Adipocyte (in vitro differentiated cells): ENCODE data around the gene LIMCH1.

Experiments
- DNase-seq: peaks from one replicate; pipeline ENCODE4 v3.0.0-alpha.2; 2015; ENCODE audit warnings: low read depth
- H3K27me3 ChIP-seq: replicated peaks from 2 replicates; pipeline ENCODE4 v1.7.0; 2013; ENCODE audit warnings: mild to moderate bottlenecking, low read length, moderate library complexity; ENCODE audit not compliant: control insufficient read depth, insufficient read depth
- H3K36me3 ChIP-seq: 2 replicates; pipeline ENCODE4 v1.7.0; 2013; ENCODE audit warnings: low read length, mild to moderate bottlenecking, moderate library complexity; ENCODE audit not compliant: control insufficient read depth, insufficient read depth, severe bottlenecking
- H3K4me1 ChIP-seq: 2 replicates; pipeline ENCODE4 v1.7.0; 2013; ENCODE audit warnings: mild to moderate bottlenecking, low read length, moderate library complexity; ENCODE audit not compliant: control insufficient read depth, insufficient read depth
- H3K4me3 ChIP-seq: 2 replicates; pipeline ENCODE4 v1.7.0; 2013; ENCODE audit warnings: mild to moderate bottlenecking, low read length, moderate library complexity
- H3K9ac ChIP-seq: 2 replicates; pipeline ENCODE4 v1.7.0; 2013; ENCODE audit warnings: mild to moderate bottlenecking, low read length, moderate library complexity
- H3K9me3 ChIP-seq: 2 replicates; pipeline ENCODE4 v1.7.0; 2013; ENCODE audit warnings: mild to moderate bottlenecking, low read length, moderate library complexity; ENCODE audit not compliant: control insufficient read depth

LIMCH1 gene

DNA sequence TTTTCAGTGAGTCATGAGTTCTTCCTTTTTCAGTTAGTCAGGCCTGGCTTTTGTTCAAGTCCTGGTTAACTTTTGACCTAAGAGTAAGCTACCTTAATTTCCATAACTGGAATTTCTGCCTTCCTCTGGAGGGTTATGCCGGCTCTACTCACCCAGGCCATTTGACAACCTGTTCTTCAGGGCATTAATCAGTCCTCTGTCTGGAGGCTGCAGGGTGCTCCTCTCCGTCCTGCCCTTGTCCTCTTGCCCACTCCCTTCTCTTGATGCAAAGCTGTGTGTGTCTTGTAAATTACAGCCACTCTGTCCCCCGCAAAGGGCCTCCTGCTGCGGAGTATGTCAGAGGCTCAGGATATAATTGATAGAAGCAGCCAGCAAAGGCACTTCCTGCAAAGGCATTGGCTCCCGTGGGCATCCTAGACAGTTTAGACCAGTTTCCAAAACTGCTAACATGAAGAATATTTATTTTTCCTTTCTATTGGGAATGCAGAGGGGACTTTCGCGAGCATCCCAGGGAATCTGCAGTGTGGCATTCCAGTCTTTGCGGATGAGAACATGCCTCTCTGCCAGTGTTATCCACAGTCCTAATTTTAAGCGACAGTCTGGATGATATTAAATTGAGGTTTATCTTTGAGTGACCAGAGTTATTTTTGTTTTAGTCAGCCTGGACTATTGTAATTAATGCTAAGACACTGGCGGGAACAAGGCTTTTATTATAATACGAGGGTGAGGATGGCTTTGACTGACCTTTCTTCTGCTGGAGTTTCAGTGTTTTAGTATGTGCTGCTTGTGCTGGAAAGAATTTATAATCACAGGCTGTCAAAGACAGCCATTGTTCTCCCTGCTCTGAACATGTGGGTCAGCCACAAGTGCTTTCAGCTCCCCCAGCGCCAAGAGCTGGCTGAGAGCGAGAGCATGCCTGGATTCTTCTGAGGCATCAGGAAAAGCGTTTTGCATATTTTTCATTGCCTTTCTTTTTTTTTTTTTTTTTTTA is 74.2 kb downstream of the LIMCH1 start:
- Histone ChIP-seq H3K4me3 (peak overlapping the region; percentile 28), H3K9me3 (no peaks in the 10 kb centered on the region), H3K4me1 (peaks cover 22% of the 10 kb centered on the region), H3K36me3 (no peaks in the 10 kb centered on the region), H3K27me3 (no peaks in the 10 kb centered on the region), H3K9ac (no peak overlapping the region)
- DNase-seq, result peak; percentile 39

DNA sequence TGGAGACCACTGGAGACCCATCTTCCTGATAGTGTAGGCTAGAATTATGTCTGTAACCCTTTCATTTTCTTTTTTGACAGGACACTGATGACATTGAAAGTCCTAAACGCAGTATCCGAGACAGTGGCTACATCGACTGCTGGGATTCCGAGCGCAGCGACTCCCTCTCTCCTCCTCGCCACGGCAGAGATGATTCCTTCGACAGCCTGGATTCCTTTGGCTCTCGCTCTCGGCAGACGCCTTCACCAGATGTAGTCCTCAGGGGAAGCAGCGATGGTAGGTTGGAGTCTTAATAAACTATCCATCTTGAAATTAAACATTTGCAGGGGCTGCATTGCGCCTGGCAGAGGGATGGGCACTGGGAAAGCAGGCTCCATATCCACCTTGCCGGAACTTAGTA is 75.4 kb downstream of the LIMCH1 start:
- no peaks in the 10 kb centered on the region for H3K9me3 ChIP-seq
- no peak overlapping the region for H3K9ac ChIP-seq
- H3K27me3 ChIP-seq, result no peaks in the 10 kb centered on the region
- no peak for DNase-seq
- H3K4me1 ChIP-seq, result peaks cover 22% of the 10 kb centered on the region
- no peaks in the 10 kb centered on the region for H3K36me3 ChIP-seq
- peak overlapping the region; percentile 28 for H3K4me3 ChIP-seq

DNA sequence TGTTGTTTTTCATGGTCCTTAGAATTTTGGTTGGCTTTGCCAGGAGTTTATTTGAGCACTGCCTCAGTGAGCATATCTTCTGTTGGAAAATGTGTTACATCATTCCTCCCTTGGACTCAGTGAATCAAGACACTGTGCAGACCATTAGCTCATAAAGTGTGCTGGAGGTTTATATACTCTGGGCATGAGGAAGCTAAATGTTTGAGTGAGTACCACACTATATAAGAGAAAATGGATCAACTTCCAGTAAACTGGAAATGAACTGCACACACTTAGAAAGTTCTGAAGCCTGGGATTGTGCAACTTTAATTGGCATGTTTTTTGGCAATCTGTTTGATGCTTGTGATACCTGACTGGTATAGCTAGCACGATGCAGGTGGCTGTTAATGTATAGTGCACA is 75.9 kb downstream of the LIMCH1 start:
- no peaks in the 10 kb centered on the region for H3K9me3 ChIP-seq
- H3K4me1 ChIP-seq, result peaks cover 22% of the 10 kb centered on the region
- H3K4me3 ChIP-seq, result peak overlapping the region; percentile 28
- DNase-seq, result peak; percentile 34
- H3K27me3 ChIP-seq, result no peaks in the 10 kb centered on the region
- no peaks in the 10 kb centered on the region for H3K36me3 ChIP-seq
- H3K9ac ChIP-seq, result no peak overlapping the region

DNA sequence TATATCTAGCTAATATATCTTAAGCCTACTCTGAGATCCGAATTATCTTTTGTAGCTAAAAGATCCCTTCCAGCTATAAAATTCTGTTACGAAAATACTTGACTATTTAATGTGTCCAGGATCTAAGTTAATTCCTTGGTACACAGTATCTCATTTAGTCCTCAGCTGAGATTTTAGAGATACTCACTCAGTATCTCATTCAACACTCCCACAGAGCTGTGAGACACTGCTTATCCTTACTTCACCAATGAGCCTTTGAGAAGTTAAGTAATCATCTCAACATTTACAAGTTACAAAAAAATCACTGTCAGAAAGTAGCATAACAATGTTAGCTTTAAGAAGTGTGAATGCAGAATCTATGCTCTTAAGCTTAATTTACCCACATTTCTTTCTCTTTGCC is 76.6 kb downstream of the LIMCH1 start:
- no peak for DNase-seq

DNA sequence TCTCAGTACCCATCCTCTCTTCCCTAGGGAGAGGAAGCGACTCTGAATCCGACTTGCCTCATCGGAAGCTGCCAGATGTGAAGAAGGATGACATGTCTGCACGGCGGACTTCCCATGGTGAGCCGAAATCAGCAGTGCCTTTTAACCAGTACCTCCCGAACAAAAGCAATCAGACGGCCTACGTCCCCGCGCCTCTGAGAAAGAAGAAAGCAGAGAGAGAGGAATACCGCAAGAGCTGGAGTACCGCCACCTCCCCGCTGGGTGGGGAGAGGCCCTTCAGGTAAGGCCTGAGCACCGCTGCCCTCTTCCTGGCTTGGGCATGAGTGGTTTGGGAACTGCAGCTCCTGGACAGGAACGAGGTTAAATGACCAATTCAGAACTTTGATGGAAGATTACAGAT is 81.2 kb downstream of the LIMCH1 start:
- H3K27me3 ChIP-seq, result peaks cover 3% of the 10 kb centered on the region
- no peak overlapping the region for H3K9ac ChIP-seq
- no peak overlapping the region for H3K4me3 ChIP-seq
- H3K4me1 ChIP-seq, result no peaks in the 10 kb centered on the region
- no peaks in the 10 kb centered on the region for H3K36me3 ChIP-seq
- H3K9me3 ChIP-seq, result no peaks in the 10 kb centered on the region
- no peak for DNase-seq

More for the DNA sequence above, 76.6 kb downstream of the LIMCH1 start:
- Histone ChIP-seq H3K27me3 (peaks cover 3% of the 10 kb centered on the region), H3K9me3 (no peaks in the 10 kb centered on the region), H3K4me3 (no peak overlapping the region), H3K4me1 (peaks cover 22% of the 10 kb centered on the region), H3K36me3 (no peaks in the 10 kb centered on the region), H3K9ac (no peak overlapping the region)

DNA sequence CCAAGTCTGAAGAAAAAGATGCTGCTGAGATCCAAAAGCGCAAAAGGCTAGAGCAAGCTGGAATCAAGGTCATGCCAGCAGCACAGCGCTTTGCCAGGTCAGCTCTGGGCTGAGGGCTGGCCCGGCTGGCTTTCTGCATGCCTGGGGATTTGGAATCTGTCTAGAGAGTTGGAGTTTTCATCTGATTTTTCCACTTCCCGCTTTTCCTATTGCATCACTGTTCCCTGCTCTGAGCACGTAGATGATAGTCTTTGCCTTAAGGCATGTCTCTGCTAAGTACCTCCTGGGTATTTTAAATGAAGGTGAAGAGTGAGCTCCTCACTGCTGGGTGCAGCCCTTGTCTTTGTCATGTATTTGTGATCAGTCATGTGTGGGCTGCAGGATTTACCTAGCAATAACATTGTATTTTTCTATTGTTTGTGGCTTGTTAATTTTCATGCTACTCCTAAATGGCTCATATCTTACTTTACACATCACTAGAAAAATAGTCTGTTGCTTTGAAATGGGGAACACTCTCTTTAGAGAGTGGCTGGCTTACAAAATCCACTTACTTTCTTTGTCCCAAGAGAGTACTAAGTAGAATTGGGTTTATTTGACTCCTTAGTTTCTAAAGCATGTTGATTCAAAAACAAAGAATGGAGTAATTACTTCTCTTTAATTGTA is 82.8 kb downstream of the LIMCH1 start:
- Histone ChIP-seq H3K9me3 (no peaks in the 10 kb centered on the region), H3K4me3 (no peak overlapping the region), H3K27me3 (peaks cover 3% of the 10 kb centered on the region), H3K9ac (no peak overlapping the region), H3K36me3 (no peaks in the 10 kb centered on the region), H3K4me1 (no peaks in the 10 kb centered on the region)
- peak; percentile 11 for DNase-seq

DNA sequence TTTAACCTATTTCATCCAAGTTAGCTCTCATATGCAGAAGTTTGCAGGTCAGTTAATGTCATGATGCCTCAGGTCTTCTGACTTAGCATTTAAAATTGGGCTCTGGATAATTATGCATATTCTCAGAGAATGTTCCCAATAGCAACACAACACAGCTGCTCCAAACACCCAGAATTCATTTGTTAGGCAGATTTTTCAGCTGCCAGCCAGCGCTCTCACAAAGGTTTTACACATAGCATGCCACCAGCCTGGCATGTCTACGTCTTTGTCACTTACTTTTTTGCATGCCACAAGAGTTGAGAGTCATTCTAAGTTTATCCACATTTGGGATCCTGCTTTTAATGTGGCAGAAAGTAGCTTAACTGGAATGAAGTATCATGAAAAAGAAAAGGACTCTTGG is 84.8 kb downstream of the LIMCH1 start:
- H3K9ac ChIP-seq, result no peak overlapping the region
- no peaks in the 10 kb centered on the region for H3K9me3 ChIP-seq
- H3K27me3 ChIP-seq, result peaks cover 3% of the 10 kb centered on the region
- no peak overlapping the region for H3K4me3 ChIP-seq
- no peak for DNase-seq
- H3K4me1 ChIP-seq, result no peaks in the 10 kb centered on the region
- no peaks in the 10 kb centered on the region for H3K36me3 ChIP-seq

DNA sequence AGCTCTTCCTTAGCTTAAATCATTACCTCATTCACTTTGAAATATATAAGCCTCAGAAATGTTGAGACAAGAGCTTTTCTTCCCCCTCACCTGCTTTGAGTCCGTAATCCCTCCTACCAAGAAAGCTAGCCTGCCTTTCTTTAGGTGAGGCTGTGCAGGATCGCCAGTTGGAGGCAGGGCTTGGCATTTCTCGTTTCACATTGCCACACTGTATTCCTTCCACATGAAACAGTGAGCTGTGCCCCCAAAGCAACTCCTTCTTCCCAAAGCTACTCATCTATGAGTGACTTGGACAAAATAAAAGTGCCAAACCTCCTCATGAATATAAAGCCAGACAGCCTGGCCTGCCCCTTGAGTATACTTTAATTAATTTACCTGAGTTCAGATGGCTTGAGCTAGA is 86.8 kb downstream of the LIMCH1 start:
- Histone ChIP-seq H3K9me3 (no peaks in the 10 kb centered on the region), H3K36me3 (no peaks in the 10 kb centered on the region), H3K4me3 (no peak overlapping the region), H3K4me1 (no peaks in the 10 kb centered on the region), H3K27me3 (no peaks in the 10 kb centered on the region), H3K9ac (no peak overlapping the region)
- no peak for DNase-seq

DNA sequence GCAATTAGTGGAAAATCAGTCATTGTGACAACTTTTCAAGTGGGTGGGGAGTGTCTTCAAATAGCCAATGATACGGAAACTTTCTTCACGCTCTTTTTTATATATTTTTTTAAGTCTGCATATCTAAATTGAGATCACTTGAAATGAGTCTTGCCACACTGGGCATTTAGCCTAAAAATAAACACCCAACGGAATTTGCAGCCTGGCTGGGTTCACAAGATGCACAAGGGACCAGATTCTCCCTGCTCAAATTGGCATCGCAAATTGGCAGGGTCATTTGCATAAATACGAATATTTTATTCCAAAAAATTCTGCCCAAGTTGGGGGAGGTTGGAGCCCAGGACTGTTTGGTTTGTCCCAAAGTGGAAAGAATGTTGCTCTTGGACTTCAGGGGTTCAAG is 87.6 kb downstream of the LIMCH1 start:
- DNase-seq, result no peak
- H3K4me3 ChIP-seq, result no peak overlapping the region
- no peak overlapping the region for H3K9ac ChIP-seq
- no peaks in the 10 kb centered on the region for H3K36me3 ChIP-seq
- no peaks in the 10 kb centered on the region for H3K27me3 ChIP-seq
- H3K9me3 ChIP-seq, result no peaks in the 10 kb centered on the region
- no peaks in the 10 kb centered on the region for H3K4me1 ChIP-seq

DNA sequence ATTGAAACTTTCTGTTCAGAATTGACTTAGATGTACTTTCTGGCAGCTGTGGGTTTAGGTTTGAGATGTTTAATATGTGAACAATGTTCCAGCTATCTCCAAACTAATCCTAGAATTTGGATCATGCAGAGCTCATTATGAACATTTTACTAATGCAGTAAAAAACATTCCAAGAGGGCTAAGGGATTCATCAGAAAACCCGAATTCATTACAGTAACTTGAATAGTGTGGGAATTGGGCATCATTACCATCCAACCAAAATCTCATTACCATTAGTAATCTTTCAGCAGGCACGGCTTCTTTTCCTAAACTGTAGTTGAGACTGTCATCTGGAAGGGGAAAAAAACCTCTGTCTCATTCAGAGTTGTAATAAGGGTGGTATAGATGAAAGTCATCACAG is 91.0 kb downstream of the LIMCH1 start:
- DNase-seq, result no peak
- no peaks in the 10 kb centered on the region for H3K27me3 ChIP-seq
- H3K4me3 ChIP-seq, result no peak overlapping the region
- no peaks in the 10 kb centered on the region for H3K36me3 ChIP-seq
- no peak overlapping the region for H3K9ac ChIP-seq
- H3K9me3 ChIP-seq, result no peaks in the 10 kb centered on the region
- peaks cover 5% of the 10 kb centered on the region for H3K4me1 ChIP-seq

DNA sequence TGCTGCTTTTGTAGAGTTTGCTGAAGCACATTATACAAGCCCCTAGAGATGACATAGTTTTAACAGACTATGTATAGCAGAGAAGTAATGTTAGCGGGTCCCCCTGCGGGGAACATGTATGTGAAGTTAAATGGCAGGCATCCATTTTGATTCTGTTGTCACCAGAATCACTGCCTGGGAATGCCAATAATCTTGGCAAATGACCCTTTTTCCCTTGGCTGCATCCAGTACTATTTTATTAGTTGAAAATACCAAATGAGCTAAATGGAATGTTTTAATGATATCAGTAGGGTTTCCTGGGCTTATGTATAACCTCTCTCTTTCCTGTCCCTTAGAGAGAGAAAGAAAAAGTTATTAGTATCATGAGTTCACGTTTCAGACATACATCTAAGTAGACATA is 93.6 kb downstream of the LIMCH1 start:
- no peak overlapping the region for H3K4me3 ChIP-seq
- H3K9me3 ChIP-seq, result no peaks in the 10 kb centered on the region
- H3K27me3 ChIP-seq, result no peaks in the 10 kb centered on the region
- peaks cover 5% of the 10 kb centered on the region for H3K4me1 ChIP-seq
- no peaks in the 10 kb centered on the region for H3K36me3 ChIP-seq
- no peak for DNase-seq
- H3K9ac ChIP-seq, result no peak overlapping the region
